Breast epithelium (tissue), 3 donors: Measurements from ENCODE around the gene PLXNA4.

Experiments used
- POLR2A ChIP-seq: fragments of 450-650 bp; IDR thresholded peaks from one replicate; pipeline ENCODE4 v1.6.1; 2016; ENCODE audit warnings: antibody characterized with exemption, mild to moderate bottlenecking, moderate library complexity
- POLR2AphosphoS5 ChIP-seq, 3 donors: sonication (generic); formaldehyde crosslinking; IDR thresholded peaks; one replicate each; pipeline ENCODE4 v1.6.1; 2017; ENCODE audit warnings: antibody characterized with exemption in 3 of 3

GRCh38 chr7:132489776-132490237 lies 86.5 kb downstream of the PLXNA4 start:
- no peak for TF ChIP-seq POLR2AphosphoS5 (IDR thresholded peaks at IDR 0.05)
- no peak for TF ChIP-seq POLR2A
